ENCODE measurements around the gene ZNF343.

- no peak for TF ChIP-seq EZH2 (IDR thresholded peaks at IDR 0.05; ENCODE audit: low read depth, unreplicated experiment)
- TF ChIP-seq CTCF (conservative IDR thresholded peaks at IDR 0.05; ENCODE audit: low read depth in 2 of 2) = no peak
- TF ChIP-seq ZNF114 (CRISPR knock-in tag; IDR thresholded peaks at IDR 0.05) = no peak
- no peak for TF ChIP-seq POLR2AphosphoS5 (IDR thresholded peaks at IDR 0.05; ENCODE audit: low read depth)
- TF ChIP-seq STAT1 (IDR thresholded peaks at IDR 0.05; ENCODE audit: unreplicated experiment) = no peak
- no peak for TF ChIP-seq CREB1 (CRISPR knock-in tag; IDR thresholded peaks at IDR 0.05; ENCODE audit: low read depth)
- no peak for TF ChIP-seq REST (IDR thresholded peaks at IDR 0.05; ENCODE audit: unreplicated experiment)
- no peak for TF ChIP-seq EZH2phosphoT487 (IDR thresholded peaks at IDR 0.05; ENCODE audit: unreplicated experiment)
- TF ChIP-seq ETS1 (IDR thresholded peaks at IDR 0.05) = no peak
- TF ChIP-seq ZNF462 (CRISPR knock-in tag; IDR thresholded peaks at IDR 0.05) = no peak
- no peak for TF ChIP-seq NANOG (IDR thresholded peaks at IDR 0.05; ENCODE audit: borderline replicate concordance)
- no peak for TF ChIP-seq ZNF331 (CRISPR knock-in tag; IDR thresholded peaks at IDR 0.05; ENCODE audit: low read depth)
- TF ChIP-seq JUNB (IDR thresholded peaks at IDR 0.05; ENCODE audit: unreplicated experiment) = no peak
These were observed 11.9 kb upstream of the ZNF343 start for GRCh38 chr20:2520617-2521016.
